ENCODE measurements around the gene ARL14.

Gene ARL14

GRCh38 chr3:160725338-160725737, 48.4 kb downstream of the ARL14 start:
- Histone ChIP-seq H3K36me3 (ENCODE audit: low read length) (no peaks in the 10 kb centered on the region), H3K9me3 (ENCODE audit: insufficient read depth, low read length) (no peaks in the 10 kb centered on the region), H3K9me2 (replicated peaks; ENCODE audit: insufficient read depth, low read length) (no peaks in the 10 kb centered on the region), H3K4me2 (ENCODE audit: low read depth, low read length, poor library complexity, severe bottlenecking) (no peak overlapping the region), H3F3A (ENCODE audit: insufficient read depth) (no peaks in the 10 kb centered on the region), H3K79me2 (ENCODE audit: insufficient read depth, low read length) (no peaks in the 10 kb centered on the region), H3K9ac (ENCODE audit: low read length) (no peak overlapping the region), H4K20me1 (ENCODE audit: low read depth, low read length) (no peaks in the 10 kb centered on the region), H2AFZ (ENCODE audit: low read depth, low read length, severe bottlenecking) (no peak overlapping the region), H3K27me3 (ENCODE audit: low read length) (no peaks in the 10 kb centered on the region), H3K27ac (ENCODE audit: low read depth, low read length) (no peak overlapping the region), H3K4me3 (ENCODE audit: insufficient read depth, low read length, poor library complexity, severe bottlenecking) (no peak overlapping the region)
- TF ChIP-seq EZH2phosphoT487 (conservative IDR thresholded peaks at IDR 0.05; ENCODE audit: low read length) (no peak), CTCF (IDR thresholded peaks at IDR 0.05; ENCODE audit: insufficient read depth, low read length, poor library complexity, severe bottlenecking) (no peak)

Data from SU-DHL-6 (cell line).